Measurements from ENCODE around the gene MT1H.

Gene MT1H

GRCh38 chr16:56631832-56632155 lies 37.8 kb upstream of the MT1H start:
- Mint-ChIP-seq H3K27ac (peak overlapping the region; percentile 37), H3K9me3 (no peaks in the 10 kb centered on the region), H3K4me1 (peaks cover 27 to 49% of the 10 kb centered on the region in 2 donors), H3K36me3 (no peaks in the 10 kb centered on the region), H3K4me3 (peak overlapping the region; percentile 79 to 82), H3K27me3 (peaks cover 47 to 68% of the 10 kb centered on the region in 2 donors)
- ATAC-seq (replicated peaks) (no peak), DNase-seq (no peak)

- H3K4me1 Mint-ChIP-seq: peaks cover 27 to 49% of the 10 kb centered on the region in 2 donors
- H3K36me3 Mint-ChIP-seq: no peaks in the 10 kb centered on the region
- H3K27ac Mint-ChIP-seq: peak within 1 kb of the TSS; percentile 37
- no peak for ATAC-seq (replicated peaks)
- H3K4me3 Mint-ChIP-seq: peak within 1 kb of the TSS; percentile 79 to 82
- no peaks in the 10 kb centered on the region for H3K9me3 Mint-ChIP-seq
- no peak for DNase-seq
- H3K27me3 Mint-ChIP-seq: peaks cover 52 to 68% of the 10 kb centered on the region in 2 donors
These were observed 37.3 kb upstream of the MT1H start, which contains the start of gene MT1M for GRCh38 chr16:56632156-56632847. MT1M (plus strand) TSS chr16:56632659; CDS start chr16:56632732, 73 bp downstream.

GRCh38 chr16:56632848-56633365 lies 36.7 kb upstream of the MT1H start:
- no peak for ATAC-seq (replicated peaks)
- peaks cover 58 to 74% of the 10 kb centered on the region in 2 donors for H3K27me3 Mint-ChIP-seq
- no peak overlapping the region for H3K27ac Mint-ChIP-seq
- no peaks in the 10 kb centered on the region for H3K36me3 Mint-ChIP-seq
- peaks cover 30 to 52% of the 10 kb centered on the region in 2 donors for H3K4me1 Mint-ChIP-seq
- no peak for DNase-seq
- H3K4me3 Mint-ChIP-seq: peak overlapping the region; percentile 79 to 82
- no peaks in the 10 kb centered on the region for H3K9me3 Mint-ChIP-seq

DNA sequence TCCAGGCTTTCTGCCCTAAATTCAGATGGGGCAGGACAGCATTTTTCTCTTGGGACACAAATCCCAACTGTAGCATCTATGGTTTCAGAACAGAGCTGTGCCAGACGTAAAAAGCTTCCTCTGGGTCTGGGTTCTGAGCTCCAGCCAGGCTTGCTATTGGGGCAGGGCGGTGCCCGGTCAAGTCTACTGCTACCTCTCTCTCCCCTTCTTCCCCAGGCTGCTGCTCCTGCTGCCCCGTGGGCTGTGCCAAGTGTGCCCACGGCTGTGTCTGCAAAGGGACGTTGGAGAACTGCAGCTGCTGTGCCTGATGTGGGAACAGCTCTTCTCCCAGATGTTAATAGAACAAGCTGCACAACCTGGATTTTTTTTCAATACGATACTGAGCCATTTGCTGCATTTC lies 36.1 kb upstream of the MT1H start:
- ATAC-seq (replicated peaks): no peak
- Mint-ChIP-seq H3K4me3 (no peak overlapping the region), H3K36me3 (no peaks in the 10 kb centered on the region), H3K4me1 (peaks cover 33 to 58% of the 10 kb centered on the region in 2 donors), H3K9me3 (no peaks in the 10 kb centered on the region), H3K27ac (no peak overlapping the region), H3K27me3 (peaks cover 63 to 79% of the 10 kb centered on the region in 2 donors)
- no peak for DNase-seq

- H3K27me3 Mint-ChIP-seq: peaks cover 69 to 86% of the 10 kb centered on the region in 2 donors
These were observed 34.7 kb upstream of the MT1H start for GRCh38 chr16:56634715-56635440.

DNA sequence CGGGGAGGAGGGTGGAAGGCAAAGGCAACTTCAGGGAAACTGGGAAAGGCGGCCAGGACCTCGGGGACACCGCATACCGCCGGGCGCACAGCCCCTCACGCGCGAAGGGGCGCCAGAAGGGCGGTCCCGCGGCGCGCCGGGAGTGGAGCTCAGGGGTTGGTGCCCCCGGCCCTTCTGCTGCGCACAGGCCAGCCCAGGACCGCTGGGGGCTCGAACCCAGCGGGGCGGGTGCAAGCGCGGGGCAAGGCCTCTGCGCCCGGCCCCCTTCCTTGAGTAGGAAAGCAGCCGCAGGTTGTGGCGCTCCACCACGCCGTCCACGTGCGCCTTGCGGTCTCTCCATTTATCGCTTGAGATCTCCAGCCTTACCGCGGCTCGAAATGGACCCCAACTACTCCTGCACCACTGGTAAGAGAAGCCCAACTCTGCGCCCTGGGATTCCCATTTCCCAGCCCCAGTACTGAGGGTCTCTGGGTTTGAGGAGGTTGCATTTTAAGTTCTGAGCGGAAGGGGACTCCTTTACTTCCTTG lies 34.1 kb upstream of the MT1H start:
- peak overlapping the region in 1 of 2 donors; percentile 66 for H3K4me3 Mint-ChIP-seq
- H3K9me3 Mint-ChIP-seq: no peaks in the 10 kb centered on the region
- H3K27me3 Mint-ChIP-seq: peaks cover 74 to 92% of the 10 kb centered on the region in 2 donors
- DNase-seq: no peak
- H3K27ac Mint-ChIP-seq: no peak overlapping the region
- ATAC-seq (replicated peaks): no peak
- no peaks in the 10 kb centered on the region for H3K36me3 Mint-ChIP-seq
- peaks cover 21 to 43% of the 10 kb centered on the region in 2 donors for H3K4me1 Mint-ChIP-seq

More at GRCh38 chr16:56634715-56635440, 34.7 kb upstream of the MT1H start:
- H3K36me3 Mint-ChIP-seq: no peaks in the 10 kb centered on the region
- H3K4me1 Mint-ChIP-seq: peaks cover 26 to 50% of the 10 kb centered on the region in 2 donors
- H3K27ac Mint-ChIP-seq: peak overlapping the region; percentile 22
- H3K4me3 Mint-ChIP-seq: peak overlapping the region; percentile 66 to 69
- H3K9me3 Mint-ChIP-seq: no peaks in the 10 kb centered on the region
- no peak for ATAC-seq (replicated peaks)
- DNase-seq: no peak

GRCh38 chr16:56636616-56637413 lies 32.8 kb upstream of the MT1H start:
- Mint-ChIP-seq H3K9me3 (no peaks in the 10 kb centered on the region), H3K4me1 (peaks cover 19 to 39% of the 10 kb centered on the region in 2 donors), H3K27me3 (peaks cover 77 to 96% of the 10 kb centered on the region in 2 donors), H3K4me3 (no peak overlapping the region), H3K36me3 (no peaks in the 10 kb centered on the region), H3K27ac (no peak overlapping the region)
- ATAC-seq (replicated peaks): no peak
- no peak for DNase-seq

DNA sequence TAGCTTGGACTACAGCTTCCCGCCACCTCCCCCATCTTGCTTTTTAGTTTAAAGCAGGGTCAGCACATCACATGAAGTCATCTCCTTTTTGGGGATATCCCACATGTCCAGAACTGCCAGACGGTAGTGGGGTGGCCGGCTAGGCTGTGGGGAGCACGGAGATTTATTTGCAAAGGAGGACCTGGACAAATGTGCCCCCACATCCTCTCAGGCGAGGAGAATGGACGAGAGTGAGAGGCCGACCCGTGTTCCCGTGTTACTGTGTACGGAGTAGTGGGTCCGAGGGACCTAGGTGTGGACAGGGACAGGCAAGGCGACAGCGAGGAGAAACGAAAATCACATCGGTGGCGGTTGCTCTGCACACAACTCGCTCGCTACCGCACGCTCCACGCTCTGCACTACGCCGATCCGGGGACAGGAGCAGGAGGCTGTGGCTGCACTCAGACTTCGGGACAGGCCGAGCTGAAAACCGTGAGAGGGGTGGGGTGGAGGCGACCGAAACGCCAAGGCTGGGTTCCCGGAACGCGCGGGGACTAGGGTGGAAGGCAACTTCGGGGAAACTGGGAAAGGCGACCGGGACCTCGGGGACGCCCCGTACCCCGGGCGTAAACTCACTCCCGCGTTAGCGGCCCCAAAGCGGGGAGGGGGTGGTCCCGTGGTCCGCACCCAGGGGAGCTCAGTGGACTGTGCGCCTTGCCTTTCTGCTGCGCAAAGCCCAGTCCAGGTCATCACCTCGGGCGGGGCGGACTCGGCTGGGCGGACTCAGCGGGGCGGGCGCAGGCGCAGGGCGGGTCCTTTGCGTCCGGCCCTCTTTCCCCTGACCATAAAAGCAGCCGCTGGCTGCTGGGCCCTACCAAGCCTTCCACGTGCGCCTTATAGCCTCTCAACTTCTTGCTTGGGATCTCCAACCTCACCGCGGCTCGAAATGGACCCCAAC lies 31.5 kb upstream of the MT1H start, which contains the start of gene MT1A:
TSS of gene MT1A (plus strand) at position 853 of the 937 bp plus-strand sequence. CDS start at position 926, 73 bp downstream.
- Mint-ChIP-seq H3K4me3 (peak within 1 kb of the TSS; percentile 65 to 66), H3K36me3 (no peaks in the 10 kb centered on the region), H3K4me1 (peaks cover 19 to 29% of the 10 kb centered on the region in 2 donors), H3K27ac (peak within 1 kb of the TSS; percentile 37), H3K9me3 (no peaks in the 10 kb centered on the region), H3K27me3 (peaks cover 79 to 89% of the 10 kb centered on the region in 2 donors)
- peak in 1 of 2 donors; percentile 25 for ATAC-seq (replicated peaks)
- DNase-seq: no peak

GRCh38 chr16:56639045-56639444 lies 30.6 kb upstream of the MT1H start:
- Mint-ChIP-seq H3K9me3 (no peaks in the 10 kb centered on the region), H3K4me3 (no peak overlapping the region), H3K36me3 (no peaks in the 10 kb centered on the region), H3K27ac (no peak overlapping the region), H3K27me3 (peaks cover 79 to 89% of the 10 kb centered on the region in 2 donors), H3K4me1 (peaks cover 26 to 38% of the 10 kb centered on the region in 2 donors)
- DNase-seq (no peak), ATAC-seq (replicated peaks) (no peak)

DNA sequence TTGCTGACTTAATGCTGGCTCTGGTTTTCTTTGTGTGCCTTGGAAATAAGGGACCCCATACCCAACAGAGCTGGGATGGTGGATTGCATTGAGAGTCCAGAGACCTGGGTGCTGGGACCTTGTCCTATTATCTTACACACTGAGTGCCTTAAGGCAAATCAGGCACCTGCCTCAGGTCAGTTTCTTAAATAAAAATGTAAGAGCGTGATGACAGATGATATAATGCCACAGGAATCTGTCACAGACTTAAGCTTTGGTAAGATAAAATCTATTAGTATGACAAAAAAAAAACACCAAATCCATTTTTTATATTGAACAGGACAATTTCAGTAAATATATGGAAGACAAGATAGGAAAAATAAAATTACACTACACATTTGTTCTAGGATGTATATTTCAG lies 29.5 kb upstream of the MT1H start:
- Mint-ChIP-seq H3K4me3 (no peak overlapping the region), H3K9me3 (no peaks in the 10 kb centered on the region), H3K36me3 (no peaks in the 10 kb centered on the region), H3K4me1 (peaks cover 24 to 38% of the 10 kb centered on the region in 2 donors), H3K27me3 (peaks cover 79 to 89% of the 10 kb centered on the region in 2 donors), H3K27ac (no peak overlapping the region)
- DNase-seq: no peak
- ATAC-seq (replicated peaks): no peak

GRCh38 chr16:56641166-56641565 lies 28.4 kb upstream of the MT1H start:
- peaks cover 80 to 89% of the 10 kb centered on the region in 2 donors for H3K27me3 Mint-ChIP-seq
- no peak overlapping the region for H3K27ac Mint-ChIP-seq
- H3K4me1 Mint-ChIP-seq: peaks cover 22 to 30% of the 10 kb centered on the region in 2 donors
- ATAC-seq (replicated peaks) (no peak), DNase-seq (no peak)
- no peak overlapping the region for H3K4me3 Mint-ChIP-seq
- H3K36me3 Mint-ChIP-seq: no peaks in the 10 kb centered on the region
- H3K9me3 Mint-ChIP-seq: no peaks in the 10 kb centered on the region

DNA sequence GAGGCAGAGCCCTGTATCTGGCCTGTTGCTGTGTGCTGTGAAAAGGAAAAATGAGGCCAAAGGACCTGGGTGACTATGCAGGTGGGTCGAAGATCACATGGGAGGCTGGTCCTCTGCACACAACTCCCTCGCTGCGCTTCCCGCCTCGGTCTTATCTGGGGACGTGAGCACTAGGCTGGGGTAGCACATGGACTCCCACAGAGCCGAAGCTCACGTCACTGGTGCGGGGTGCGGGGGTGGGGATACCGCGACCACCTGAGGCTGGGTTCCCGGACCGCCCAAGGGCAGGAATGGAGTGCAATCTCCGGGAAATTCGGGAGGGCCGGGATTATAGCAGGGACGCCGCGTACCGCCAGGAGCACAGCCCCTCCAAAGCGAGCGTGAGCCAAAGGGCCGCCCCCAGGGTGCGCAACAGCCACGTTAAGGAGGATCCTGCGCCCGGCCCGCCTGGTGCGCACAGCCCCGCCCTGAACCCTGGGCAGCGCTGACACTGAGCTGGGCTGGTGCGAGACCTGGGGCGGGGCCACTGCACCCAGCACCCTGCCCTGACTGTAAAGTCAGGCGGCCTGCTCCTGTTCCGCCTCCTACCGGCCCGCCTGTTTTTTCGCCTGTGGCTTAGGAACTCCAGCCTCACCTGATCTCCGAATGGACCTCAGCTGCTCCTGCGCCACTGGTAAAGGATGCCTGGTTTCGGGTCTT lies 26.4 kb upstream of the MT1H start:
- peak; percentile 99 to 100 for ATAC-seq (replicated peaks)
- no peaks in the 10 kb centered on the region for H3K9me3 Mint-ChIP-seq

More for the DNA sequence above, 26.4 kb upstream of the MT1H start:
- no peaks in the 10 kb centered on the region for H3K36me3 Mint-ChIP-seq
- peak overlapping the region; percentile 31 for H3K27ac Mint-ChIP-seq
- peaks cover 74 to 85% of the 10 kb centered on the region in 2 donors for H3K27me3 Mint-ChIP-seq
- H3K4me1 Mint-ChIP-seq: peaks cover 17 to 23% of the 10 kb centered on the region in 2 donors
- peak overlapping the region; percentile 73 to 77 for H3K4me3 Mint-ChIP-seq
- DNase-seq: peak; percentile 35

All from stimulated activated naive B cell treated with anti-CD40 and anti-IgM and Interleukin-4, amounts not matched to agents 10 μg/mL and 1 μg/mL and 100 μg/mL, for 72 hours (primary cell).